ENCODE data around the gene BAX.

Gene BAX

GRCh38 chr19:48988860-48989259 is 34.2 kb downstream of the BAX start:
- no peak for DNase-seq

GRCh38 chr19:48989701-48990291 is 35.1 kb downstream of the BAX start:
- DNase-seq: no peak

- DNase-seq: no peak
Observed at GRCh38 chr19:48990400-48990799, 35.7 kb downstream of the BAX start.

GRCh38 chr19:48991011-48991609 is 36.4 kb downstream of the BAX start:
- DNase-seq: no peak

GRCh38 chr19:48991873-48992580 is 37.4 kb downstream of the BAX start:
- peak; percentile 71 for DNase-seq

GRCh38 chr19:48992581-48993174 is 38.0 kb downstream of the BAX start:
- DNase-seq: no peak

GRCh38 chr19:48993175-48994034 is 38.7 kb downstream of the BAX start, which contains the start of the genes GYS1 and RUVBL2:
GYS1 (minus strand) TSS chr19:48993309; CDS start chr19:48993112, 197 bp downstream.
RUVBL2 (plus strand) TSS chr19:48993887; CDS start chr19:48993912, 25 bp downstream.
- peak; percentile 99 for DNase-seq

GRCh38 chr19:48994035-48994386 is 39.3 kb downstream of the BAX start:
- DNase-seq: no peak

GRCh38 chr19:48997972-48998371 is 43.3 kb downstream of the BAX start:
- no peak for DNase-seq

- DNase-seq: no peak
Observed at GRCh38 chr19:48999481-49000325, 45.0 kb downstream of the BAX start.

- no peak for DNase-seq
Observed at GRCh38 chr19:49004133-49004532, 49.5 kb downstream of the BAX start.

GRCh38 chr19:49004964-49005614 is 50.4 kb downstream of the BAX start:
- DNase-seq: no peak

- DNase-seq: no peak
Observed at GRCh38 chr19:49006905-49007304, 52.2 kb downstream of the BAX start.

- no peak for DNase-seq
Observed at GRCh38 chr19:49009828-49010227, 55.2 kb downstream of the BAX start.

- DNase-seq: no peak
Observed at GRCh38 chr19:49010453-49010852, 55.8 kb downstream of the BAX start.

- DNase-seq: no peak
Observed at GRCh38 chr19:49011194-49011593, 56.5 kb downstream of the BAX start.

All from NCI-H226 (cell line).